Parathyroid adenoma (tissue), 2 donors: ENCODE measurements around the gene RHOG.

Source experiments
- H2AFZ ChIP-seq: fragments of 300-600 bp; sonication (generic); one replicate; pipeline ENCODE4 v1.7.0; 2017; ENCODE audit warnings: antibody characterized with exemption, mild to moderate bottlenecking
- H3K27ac ChIP-seq: fragments of 300-600 bp; sonication (generic); one replicate; pipeline ENCODE4 v1.7.0; 2017
- H3K27me3 ChIP-seq: fragments of 300-600 bp; sonication (generic); one replicate; pipeline ENCODE4 v1.7.0; 2017; ENCODE audit warnings: low read length; ENCODE audit not compliant: control insufficient read depth, insufficient read depth
- H3K36me3 ChIP-seq: fragments of 300-600 bp; sonication (generic); one replicate; pipeline ENCODE4 v1.7.0; 2017; ENCODE audit warnings: low read length; ENCODE audit not compliant: control insufficient read depth, insufficient read depth
- H3K4me1 ChIP-seq: fragments of 300-600 bp; sonication (generic); one replicate; pipeline ENCODE4 v1.7.0; 2017; ENCODE audit warnings: control low read depth
- H3K4me2 ChIP-seq: fragments of 300-600 bp; sonication (generic); one replicate; pipeline ENCODE4 v1.7.0; 2017; ENCODE audit warnings: low read length
- H3K4me3 ChIP-seq: fragments of 300-600 bp; sonication (generic); one replicate; pipeline ENCODE4 v1.7.0; 2017; ENCODE audit warnings: low read depth, low read length
- H3K79me2 ChIP-seq: fragments of 300-600 bp; sonication (generic); one replicate; pipeline ENCODE4 v1.7.0; 2017; ENCODE audit warnings: control low read depth
- H3K9ac ChIP-seq: fragments of 300-600 bp; sonication (generic); one replicate; pipeline ENCODE4 v1.7.0; 2017; ENCODE audit warnings: mild to moderate bottlenecking
- H3K9me3 ChIP-seq: fragments of 300-600 bp; sonication (generic); one replicate; pipeline ENCODE4 v1.7.0; 2017; ENCODE audit warnings: low read length; ENCODE audit not compliant: control insufficient read depth
- CTCF ChIP-seq: fragments of 300-600 bp; sonication (generic); IDR thresholded peaks from one replicate; pipeline ENCODE4 v1.7.0; 2017; ENCODE audit warnings: antibody characterized with exemption, mild to moderate bottlenecking
- donor health status: primary hyperparathyroidism.

RHOG gene

GRCh38 chr11:3855808-3856491, 15.2 kb upstream of the RHOG start:
- Histone ChIP-seq H2AFZ (peak overlapping the region; percentile 92), H3K36me3 (no peaks in the 10 kb centered on the region), H3K79me2 (peaks cover 26% of the 10 kb centered on the region), H3K4me1 (peaks cover 12% of the 10 kb centered on the region), H3K27ac (peak overlapping the region; percentile 76), H3K4me3 (peak overlapping the region; percentile 56), H3K4me2 (peak overlapping the region; percentile 81), H3K9me3 (no peaks in the 10 kb centered on the region), H3K27me3 (no peaks in the 10 kb centered on the region), H3K9ac (peak overlapping the region; percentile 1)
- TF ChIP-seq CTCF, result no peak

GRCh38 chr11:3854977-3855807, 14.4 kb upstream of the RHOG start, which contains the start of gene STIM1:
STIM1 (plus strand) TSS chr11:3855664; CDS start chr11:3856271, 607 bp downstream.
- peaks cover 11% of the 10 kb centered on the region for H3K4me1 ChIP-seq

GRCh38 chr11:3854660-3854976, 13.9 kb upstream of the RHOG start:
- H3K27ac ChIP-seq, result peak overlapping the region; percentile 97
- H3K4me2 ChIP-seq, result peak overlapping the region; percentile 62
- no peak overlapping the region for H3K9ac ChIP-seq
- H2AFZ ChIP-seq, result peak overlapping the region; percentile 98
- peaks cover 11% of the 10 kb centered on the region for H3K4me1 ChIP-seq
- H3K79me2 ChIP-seq, result peaks cover 20% of the 10 kb centered on the region
- no peaks in the 10 kb centered on the region for H3K36me3 ChIP-seq
- TF ChIP-seq CTCF, result no peak
- peak overlapping the region; percentile 34 for H3K4me3 ChIP-seq
- H3K27me3 ChIP-seq, result no peaks in the 10 kb centered on the region
- no peaks in the 10 kb centered on the region for H3K9me3 ChIP-seq

More at GRCh38 chr11:3854977-3855807, 14.4 kb upstream of the RHOG start, which contains the start of gene STIM1:
- Histone ChIP-seq H3K4me3 (peak within 1 kb of the TSS; percentile 83), H3K36me3 (no peaks in the 10 kb centered on the region), H3K27me3 (no peaks in the 10 kb centered on the region), H3K27ac (peak within 1 kb of the TSS; percentile 97), H3K9ac (peak within 1 kb of the TSS; percentile 74), H2AFZ (peak within 1 kb of the TSS; percentile 98), H3K79me2 (peaks cover 20% of the 10 kb centered on the region), H3K4me2 (peak within 1 kb of the TSS; percentile 81), H3K9me3 (no peaks in the 10 kb centered on the region)
- peak; percentile 93 for TF ChIP-seq CTCF

GRCh38 chr11:3853899-3854659, 13.3 kb upstream of the RHOG start:
- peak overlapping the region; percentile 34 for H3K4me3 ChIP-seq

More at GRCh38 chr11:3853899-3854659, 13.3 kb upstream of the RHOG start:
- H3K27me3 ChIP-seq, result no peaks in the 10 kb centered on the region
- peak overlapping the region; percentile 98 for H2AFZ ChIP-seq
- H3K9ac ChIP-seq, result no peak overlapping the region
- no peaks in the 10 kb centered on the region for H3K36me3 ChIP-seq
- H3K9me3 ChIP-seq, result no peaks in the 10 kb centered on the region
- no peak for TF ChIP-seq CTCF
- H3K4me1 ChIP-seq, result peaks cover 11% of the 10 kb centered on the region
- peak overlapping the region; percentile 97 for H3K27ac ChIP-seq
- no peak overlapping the region for H3K4me2 ChIP-seq
- H3K79me2 ChIP-seq, result peaks cover 15% of the 10 kb centered on the region
